ENCODE measurements around the gene KLRC2. TPM values are rescaled to one million over a fixed set of nuclear protein-coding genes. Genes with fewer than 3 reads are reported as not detected.

Gene KLRC2
- total and polyA plus RNA-seq, 2 of the 4 experiments (the other 2 are of a cell fraction) = not detected

DNA sequence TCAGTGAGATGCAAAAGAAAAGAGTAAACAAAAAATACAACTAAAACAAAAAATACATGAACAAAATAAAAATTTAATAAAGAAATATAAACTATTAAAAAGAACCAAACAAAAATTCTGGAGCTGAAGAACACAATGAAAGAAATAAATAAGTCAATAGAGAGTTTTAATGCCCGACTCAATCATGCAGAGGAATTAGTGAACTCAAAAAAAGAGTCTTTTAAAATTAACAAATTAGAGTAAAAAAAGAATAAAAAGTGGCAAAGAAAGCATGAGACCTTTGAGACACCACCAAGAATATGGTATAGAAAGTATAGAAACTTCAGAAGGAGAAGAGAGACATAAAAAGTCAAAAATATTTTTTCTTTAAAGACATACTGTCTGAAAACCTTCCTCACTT, 20.0 kb upstream of the KLRC2 start:
- H3K4me1 ChIP-seq (ENCODE audit: control insufficient read depth, insufficient read depth, low read length) = no peaks in the 10 kb centered on the region
- H3K14ac ChIP-seq (replicated peaks; ENCODE audit: low read depth, low read length) = no peak overlapping the region
- no peaks in the 10 kb centered on the region for H4K20me1 ChIP-seq (ENCODE audit: insufficient read depth, low read length)
- dilution Hi-C loops (cut with HindIII; ENCODE audit: low sequenced_read_pairs, unreplicated experiment) = no loop called here
- in situ Hi-C loops (cut with MboI; ENCODE audit: low sequenced_read_pairs) = no loop called here
- H2BK20ac ChIP-seq (ENCODE audit: low read depth, low read length) = no peak overlapping the region
- DNase-seq (no peak), ATAC-seq (ENCODE audit: low read depth) (no peak)
- H3K79me1 ChIP-seq (ENCODE audit: low read depth in 1 of 2, low read length in 2 of 2) = no peaks in the 10 kb centered on the region
- H2AK9ac ChIP-seq (replicated peaks; ENCODE audit: low read depth, low read length, poor library complexity) = no peak overlapping the region
- H4K8ac ChIP-seq (ENCODE audit: low read depth in 2 of 2, low read length in 2 of 2) = no peak overlapping the region
- no peak overlapping the region for H2BK5ac ChIP-seq (ENCODE audit: low read depth, low read length, poor library complexity, severe bottlenecking)
- no peak overlapping the region for H4K5ac ChIP-seq (ENCODE audit: low read depth, low read length)
- no peak overlapping the region for H3K18ac ChIP-seq (ENCODE audit: low read depth, low read length)
- no peak overlapping the region for H3K4ac ChIP-seq (ENCODE audit: low read depth, low read length)
- H3K27me3 ChIP-seq (ENCODE audit: control insufficient read depth, insufficient read depth, low read length) = peaks cover 2% of the 10 kb centered on the region; the same call in 1 of the 2 replicates
- no peak overlapping the region for H3K9ac ChIP-seq (ENCODE audit: low read depth, low read length)
- H3K56ac ChIP-seq (ENCODE audit: extremely low read depth, insufficient read depth, low read length) = no peak overlapping the region
- H2BK15ac ChIP-seq (ENCODE audit: low read depth, low read length) = no peak overlapping the region
- POLR2A ChIA-PET (ENCODE audit: unreplicated experiment) = no interaction called here
- no TSS peak for BruUV-seq (replicated peaks)
- no peak overlapping the region for H3K4me3 ChIP-seq (ENCODE audit: insufficient read depth, low read depth, low read length)
- no peaks in the 10 kb centered on the region for H3K9me1 ChIP-seq (ENCODE audit: insufficient read depth, low read length)
- H2AFZ ChIP-seq (replicated peaks; ENCODE audit: low read length, poor library complexity) = no peak overlapping the region
- H3K9me3 ChIP-seq (ENCODE audit: control insufficient read depth, insufficient read depth, low read length) = peaks cover 6% of the 10 kb centered on the region
- H2BK120ac ChIP-seq (ENCODE audit: low read depth, low read length) = no peak overlapping the region
- WGBS, 2 experiments (ENCODE audit: extremely low coverage in 2 of 2, insufficient read length in 1 of 2) = no CpG with 5 or more reads among the region's 1 CpG
- CTCF ChIA-PET = no interaction called here
- no peak overlapping the region for H3K27ac ChIP-seq (ENCODE audit: insufficient read depth, low read length)
- no peaks in the 10 kb centered on the region for H3K36me3 ChIP-seq (ENCODE audit: control insufficient read depth, insufficient read depth, low read length)
- H3K4me2 ChIP-seq (ENCODE audit: low read depth, low read length) = no peak overlapping the region
- intact Hi-C loops (cut with micrococcal nuclease) = loop anchor here (10.0 kb wide), 1 partner anchor 51 kb away; the partner anchor contains the start of gene KLRC4
- no peak overlapping the region for H3K23ac ChIP-seq (ENCODE audit: low read depth, low read length)
- TF ChIP-seq, protein P1, sequence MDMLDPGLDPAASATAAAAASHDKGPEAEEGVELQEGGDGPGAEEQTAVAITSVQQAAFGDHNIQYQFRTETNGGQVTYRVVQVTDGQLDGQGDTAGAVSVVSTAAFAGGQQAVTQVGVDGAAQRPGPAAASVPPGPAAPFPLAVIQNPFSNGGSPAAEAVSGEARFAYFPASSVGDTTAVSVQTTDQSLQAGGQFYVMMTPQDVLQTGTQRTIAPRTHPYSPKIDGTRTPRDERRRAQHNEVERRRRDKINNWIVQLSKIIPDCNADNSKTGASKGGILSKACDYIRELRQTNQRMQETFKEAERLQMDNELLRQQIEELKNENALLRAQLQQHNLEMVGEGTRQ (IDR thresholded peaks at IDR 0.05; ENCODE audit: low read depth, low read length) = no peak
- TF ChIP-seq RCOR1 (IDR thresholded peaks at IDR 0.05; ENCODE audit: insufficient replicate concordance, low read length) (no peak), SMC3 (IDR thresholded peaks at IDR 0.05; ENCODE audit: low read depth, low read length) (no peak), BHLHE40 (IDR thresholded peaks at IDR 0.05; ENCODE audit: low read depth, low read length) (no peak), CHD1 (IDR thresholded peaks at IDR 0.05; ENCODE audit: low read depth, low read length) (no peak)
- TF ChIP-seq, protein P2, sequence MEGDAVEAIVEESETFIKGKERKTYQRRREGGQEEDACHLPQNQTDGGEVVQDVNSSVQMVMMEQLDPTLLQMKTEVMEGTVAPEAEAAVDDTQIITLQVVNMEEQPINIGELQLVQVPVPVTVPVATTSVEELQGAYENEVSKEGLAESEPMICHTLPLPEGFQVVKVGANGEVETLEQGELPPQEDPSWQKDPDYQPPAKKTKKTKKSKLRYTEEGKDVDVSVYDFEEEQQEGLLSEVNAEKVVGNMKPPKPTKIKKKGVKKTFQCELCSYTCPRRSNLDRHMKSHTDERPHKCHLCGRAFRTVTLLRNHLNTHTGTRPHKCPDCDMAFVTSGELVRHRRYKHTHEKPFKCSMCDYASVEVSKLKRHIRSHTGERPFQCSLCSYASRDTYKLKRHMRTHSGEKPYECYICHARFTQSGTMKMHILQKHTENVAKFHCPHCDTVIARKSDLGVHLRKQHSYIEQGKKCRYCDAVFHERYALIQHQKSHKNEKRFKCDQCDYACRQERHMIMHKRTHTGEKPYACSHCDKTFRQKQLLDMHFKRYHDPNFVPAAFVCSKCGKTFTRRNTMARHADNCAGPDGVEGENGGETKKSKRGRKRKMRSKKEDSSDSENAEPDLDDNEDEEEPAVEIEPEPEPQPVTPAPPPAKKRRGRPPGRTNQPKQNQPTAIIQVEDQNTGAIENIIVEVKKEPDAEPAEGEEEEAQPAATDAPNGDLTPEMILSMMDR (conservative IDR thresholded peaks at IDR 0.05; ENCODE audit: low read depth, low read length) = no peak
- H4K91ac ChIP-seq (ENCODE audit: insufficient read depth, low read depth, low read length) = no peak overlapping the region
- no peak overlapping the region for H2AK5ac ChIP-seq (ENCODE audit: low read depth, low read length)

Measured in IMR-90 (cell line).